Adrenal gland (tissue), 12 donors: ENCODE measurements around the gene MACROH2A1. TPM values are rescaled to one million over a fixed set of nuclear protein-coding genes. Genes with fewer than 3 reads are reported as not detected.

Source experiments
- DNase-seq, 7 donors: peaks; one replicate each; pipeline ENCODE4 v3.0.0-alpha.2; 2019 to 2020
- H3K27ac ChIP-seq, 5 donors: fragments of 200-600 bp; sonication (generic) in 4 of 5; 1 replicate in 3 of 5; 2 replicates in 2 of 5; pipeline versions ENCODE4 v1.5.1 to v1.8.0; 2016 to 2020; ENCODE audit warnings: mild to moderate bottlenecking in 1 of 5
- H3K27me3 ChIP-seq: fragments of 200-600 bp; 2 replicates; pipeline ENCODE4 v1.8.0; 2021
- H3K36me3 ChIP-seq, 2 donors: fragments of 200-600 bp; replicated peaks in 1 of 2; 1 replicate in 1 of 2; 2 replicates in 1 of 2; pipeline versions ENCODE4 v1.5.1 to v1.8.0; 2018 to 2022
- H3K4me1 ChIP-seq, 2 donors: fragments of 200-600 bp; replicated peaks in 1 of 2; 1 replicate in 1 of 2; 2 replicates in 1 of 2; pipeline versions ENCODE4 v1.5.1 to v1.8.0; 2018 to 2021
- H3K4me3 ChIP-seq, 4 donors: fragments of 200-600 bp; sonication (generic) in 3 of 4; one replicate each; pipeline ENCODE4 v1.5.1; 2016 to 2018
- H3K9me3 ChIP-seq, 3 donors: fragments of 200-600 bp; sonication (generic) in 1 of 3; replicated peaks in 1 of 3; 1 replicate in 2 of 3; 2 replicates in 1 of 3; pipeline versions ENCODE4 v1.5.1 to v1.8.0; 2016 to 2021
- POLR2A ChIP-seq, 2 donors: fragments of 450-650 bp; IDR thresholded peaks; one replicate each; pipeline ENCODE4 v1.6.1; 2017; ENCODE audit warnings: antibody characterized with exemption in 2 of 2, mild to moderate bottlenecking in 2 of 2, moderate library complexity in 1 of 2
- WGBS, 4 donors: extraction: QIAGEN DNeasy Blood & Tissue Kit in 2 of 4; methylation state at CpG; one replicate each; pipeline versions ENCODE4 v1.1.5 to v1.1.7; 2013 to 2017; 5-methylcytosine and 5-hydroxymethylcytosine counted together
- intact Hi-C, 2 donors: fragments of 100-400 bp; cut with DNase I; formaldehyde crosslinking; loops; one replicate each; pipeline versions ENCODE4 v1.14.1 to v1.15.0; 2022 to 2023
- polyA plus RNA-seq, 3 donors: library from polyadenylated mRNA; stranded (reverse); fragments of 200-250 nt in 2 of 3; fragments of 350-450 nt in 1 of 3; fragmentation: Illumina TruSeq in 1 of 3; extraction: RNeasy Lipid Tissue Mini Kit (QIAGEN cat#74804) in 1 of 3; gene quantifications; one replicate each; pipeline ENCODE4 v1.2.3, GENCODE V29; 2013 to 2014
- total RNA-seq, 9 donors: library from RNA; depleted of rRNA in 4 of 9; stranded (reverse); fragments of >200 nt in 4 of 9; fragments of 120-200 nt in 1 of 9; fragmentation: NEBNext Ultra II Directional in 1 of 9; extraction: Animal tissue kit (Norgen Biotek cat#: 25700) in 1 of 9; gene quantifications; one replicate each; pipeline versions ENCODE4 v1.1.0 to v1.2.4, GENCODE V29; 2013 to 2023
- TF ChIP-seq, protein P1 (sequence below), 6 experiments: fragments of 450-650 bp in 4 of 6; fragments of 200-600 bp in 2 of 6; sonication (generic) in 1 of 6; IDR thresholded peaks; 1 replicate in 5 of 6; 2 replicates in 1 of 6; pipeline versions ENCODE4 v1.5.1 to v1.8.0; 2016 to 2021; ENCODE audit warnings: antibody characterized with exemption in 6 of 6, mild to moderate bottlenecking in 2 of 6, moderate library complexity in 1 of 6
- donor health status: healthy with polysubstance abuse.
- donor health status: Bipolar disorder and iron deficiency.
- donor health status: DM: yes; HTN: yes; CAD: no.
- donor health status: DM: no; HTN: no; CAD: no.
- donor health status: DM: no; HTN: no; CAD: no.
- donor health status: DM: yes; HTN: yes; CAD: no.

MACROH2A1 gene
- total and polyA plus RNA-seq, 12 donors = 77.2 to 241 (median 144) TPM

DNA sequence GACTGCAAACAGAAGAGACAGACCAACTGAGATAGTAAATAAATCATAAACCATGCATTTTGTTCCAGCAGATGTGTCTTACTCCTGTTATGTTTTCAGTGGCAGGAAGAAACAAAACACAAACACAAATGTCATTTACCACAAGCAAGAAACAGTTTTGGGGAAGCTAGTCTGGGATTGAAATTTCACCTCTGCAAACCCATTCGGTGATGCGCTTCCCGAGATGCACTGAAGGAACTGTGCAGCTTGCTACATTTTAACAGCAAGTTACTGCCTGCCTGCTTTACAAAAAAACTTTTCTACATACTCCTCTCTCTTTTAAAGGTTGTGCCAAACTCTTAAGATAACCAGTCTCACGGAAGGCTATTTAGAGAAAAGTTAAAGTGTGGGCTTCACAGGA lies 3.2 kb downstream of the MACROH2A1 start:
- Histone ChIP-seq H3K4me1 (peaks cover 21 to 66% of the 10 kb centered on the region in 2 donors), H3K36me3 (no peaks in the 10 kb centered on the region), H3K9me3 (no peaks in the 10 kb centered on the region), H3K4me3 (no peak overlapping the region), H3K27me3 (no peaks in the 10 kb centered on the region), H3K27ac (peak overlapping the region in 1 of 5 donors; percentile 3)
- TF ChIP-seq POLR2A (IDR thresholded peaks at IDR 0.05) = no peak
- TF ChIP-seq, protein P1, sequence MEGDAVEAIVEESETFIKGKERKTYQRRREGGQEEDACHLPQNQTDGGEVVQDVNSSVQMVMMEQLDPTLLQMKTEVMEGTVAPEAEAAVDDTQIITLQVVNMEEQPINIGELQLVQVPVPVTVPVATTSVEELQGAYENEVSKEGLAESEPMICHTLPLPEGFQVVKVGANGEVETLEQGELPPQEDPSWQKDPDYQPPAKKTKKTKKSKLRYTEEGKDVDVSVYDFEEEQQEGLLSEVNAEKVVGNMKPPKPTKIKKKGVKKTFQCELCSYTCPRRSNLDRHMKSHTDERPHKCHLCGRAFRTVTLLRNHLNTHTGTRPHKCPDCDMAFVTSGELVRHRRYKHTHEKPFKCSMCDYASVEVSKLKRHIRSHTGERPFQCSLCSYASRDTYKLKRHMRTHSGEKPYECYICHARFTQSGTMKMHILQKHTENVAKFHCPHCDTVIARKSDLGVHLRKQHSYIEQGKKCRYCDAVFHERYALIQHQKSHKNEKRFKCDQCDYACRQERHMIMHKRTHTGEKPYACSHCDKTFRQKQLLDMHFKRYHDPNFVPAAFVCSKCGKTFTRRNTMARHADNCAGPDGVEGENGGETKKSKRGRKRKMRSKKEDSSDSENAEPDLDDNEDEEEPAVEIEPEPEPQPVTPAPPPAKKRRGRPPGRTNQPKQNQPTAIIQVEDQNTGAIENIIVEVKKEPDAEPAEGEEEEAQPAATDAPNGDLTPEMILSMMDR (IDR thresholded peaks at IDR 0.05) = no peak
- DNase-seq = no peak
- WGBS, 4 donors = 64 to 83% (median 76%) methylated on average over 4 of the region's 4 CpGs
- intact Hi-C loops = no loop called here

DNA sequence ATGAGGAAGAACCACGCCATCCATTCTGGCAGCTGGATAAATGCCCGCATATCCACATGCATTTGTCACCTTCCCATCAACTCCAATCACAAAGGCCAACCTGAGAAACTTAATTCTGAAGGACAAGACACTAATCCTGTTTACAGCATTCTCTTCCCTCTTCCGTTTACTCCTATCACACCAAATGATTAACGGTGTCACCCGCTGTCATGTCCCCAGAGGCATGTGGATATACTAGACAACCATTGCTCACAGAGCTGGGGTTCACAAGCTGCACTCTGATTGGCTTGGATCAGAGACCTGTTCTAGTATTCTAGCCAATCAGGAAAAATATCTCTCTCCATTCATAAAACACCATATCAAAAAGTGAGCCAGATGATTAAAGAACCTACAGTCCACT lies 3.6 kb downstream of the MACROH2A1 start:
- no peaks in the 10 kb centered on the region for H3K27me3 ChIP-seq
- H3K4me3 ChIP-seq = no peak overlapping the region
- 58 to 68% (median 63%) methylated on average over 5 of the region's 5 CpGs for WGBS, 4 donors
- no peaks in the 10 kb centered on the region for H3K9me3 ChIP-seq
- no peaks in the 10 kb centered on the region for H3K36me3 ChIP-seq
- no peak for DNase-seq
- H3K4me1 ChIP-seq = peaks cover 21 to 70% of the 10 kb centered on the region in 2 donors
- peak overlapping the region in 1 of 5 donors; percentile 3 for H3K27ac ChIP-seq
- intact Hi-C loops = no loop called here
- TF ChIP-seq, protein P1 (IDR thresholded peaks at IDR 0.05) = no peak
- no peak for TF ChIP-seq POLR2A (IDR thresholded peaks at IDR 0.05)

DNA sequence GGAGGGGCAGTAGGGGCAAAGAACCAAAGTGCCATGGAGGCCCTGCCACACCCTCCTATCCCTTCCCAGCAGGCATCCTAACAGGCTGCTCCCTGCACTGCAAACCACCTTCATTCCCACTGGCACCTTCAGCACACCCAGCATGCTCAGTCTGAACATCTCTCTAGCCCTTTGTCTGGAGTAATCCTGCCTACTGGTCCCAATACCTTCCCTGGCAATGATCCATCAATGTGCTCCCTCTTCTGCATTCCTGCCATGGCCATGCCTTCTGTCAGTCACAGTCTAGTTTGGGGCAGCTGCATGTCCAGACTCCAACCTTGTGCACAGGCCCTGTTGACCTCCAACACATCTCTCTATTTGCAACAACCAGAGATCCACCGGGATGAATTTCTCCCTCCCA lies 4.9 kb downstream of the MACROH2A1 start:
- peaks cover 16 to 72% of the 10 kb centered on the region in 2 donors for H3K4me1 ChIP-seq
- H3K27ac ChIP-seq = peak overlapping the region in 1 of 5 donors; percentile 55
- no peak overlapping the region for H3K4me3 ChIP-seq
- DNase-seq = no peak
- WGBS, 4 donors = 83 to 92% (median 88%) methylated on average over 1 of the region's 1 CpG
- peaks cover 0 to under 1% of the 10 kb centered on the region in 2 donors for H3K36me3 ChIP-seq
- TF ChIP-seq POLR2A (IDR thresholded peaks at IDR 0.05) = no peak
- TF ChIP-seq, protein P1 (IDR thresholded peaks at IDR 0.05) = no peak
- intact Hi-C loops = no loop called here
- H3K9me3 ChIP-seq = no peaks in the 10 kb centered on the region
- H3K27me3 ChIP-seq = no peaks in the 10 kb centered on the region

DNA sequence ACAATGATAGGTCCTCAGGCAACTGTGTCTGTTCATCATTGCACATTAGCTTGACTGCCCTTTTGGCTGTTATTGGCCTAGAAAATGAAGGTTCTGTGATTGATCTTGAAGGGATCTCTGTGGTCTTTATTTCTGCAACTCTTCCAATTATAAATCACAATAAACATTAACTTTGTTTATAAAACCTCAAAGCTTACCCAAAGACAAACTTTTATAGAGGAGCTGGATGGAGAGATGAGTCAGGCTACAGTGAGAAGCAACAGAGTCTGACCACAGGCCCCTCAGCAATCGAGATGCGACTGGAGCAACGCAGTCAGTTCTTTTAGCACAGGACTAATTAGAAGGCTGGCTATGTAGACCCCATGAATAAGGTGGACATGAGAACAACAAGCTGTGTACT lies 5.3 kb downstream of the MACROH2A1 start:
- no peak for DNase-seq
- Histone ChIP-seq H3K36me3 (peaks cover 0 to 5% of the 10 kb centered on the region in 2 donors), H3K9me3 (no peaks in the 10 kb centered on the region), H3K27me3 (no peaks in the 10 kb centered on the region), H3K4me3 (no peak overlapping the region), H3K27ac (peak overlapping the region in 2 of 5 donors; percentile 5 to 55), H3K4me1 (peaks cover 16 to 72% of the 10 kb centered on the region in 2 donors)
- intact Hi-C loops = no loop called here
- TF ChIP-seq, protein P1 (IDR thresholded peaks at IDR 0.05) = no peak
- no peak for TF ChIP-seq POLR2A (IDR thresholded peaks at IDR 0.05)
- WGBS, 4 donors = 80 to 91% (median 87%) methylated on average over 3 of the region's 3 CpGs
